ENCODE results near the gene COL11A2. TPM values are rescaled to one million over a fixed set of nuclear protein-coding genes. Genes with fewer than 3 reads are reported as not detected.

The COL11A2 gene
- total RNA-seq, 1 donor from 2014 or later = 0.53 TPM

GRCh38 chr6:33172688-33173534, 19.4 kb downstream of the COL11A2 start:
- no peak for DNase-seq (ENCODE audit: extremely low read depth, low read depth, low spot score)

- DNase-seq (ENCODE audit: extremely low read depth, low read depth, low spot score) = no peak
Observed at GRCh38 chr6:33171880-33172687, 20.2 kb downstream of the COL11A2 start.

GRCh38 chr6:33171016-33171879, 21.0 kb downstream of the COL11A2 start:
- DNase-seq (ENCODE audit: extremely low read depth, low read depth, low spot score) = no peak

- no peak for DNase-seq (ENCODE audit: extremely low read depth, low read depth, low spot score)
Observed at GRCh38 chr6:33170176-33171015, 21.9 kb downstream of the COL11A2 start.

GRCh38 chr6:33169291-33170175, 22.7 kb downstream of the COL11A2 start:
- no peak for DNase-seq (ENCODE audit: extremely low read depth, low read depth, low spot score)

- no peak for DNase-seq (ENCODE audit: extremely low read depth, low read depth, low spot score)
Observed at GRCh38 chr6:33168639-33169038, 23.6 kb downstream of the COL11A2 start.

GRCh38 chr6:33168284-33168601, 24.0 kb downstream of the COL11A2 start:
- DNase-seq (ENCODE audit: extremely low read depth, low read depth, low spot score) = no peak

- no peak for DNase-seq (ENCODE audit: extremely low read depth, low read depth, low spot score)
Observed at GRCh38 chr6:33167374-33168283, 24.6 kb downstream of the COL11A2 start.

- no peak for DNase-seq (ENCODE audit: extremely low read depth, low read depth, low spot score)
Observed at GRCh38 chr6:33166811-33167210, 25.5 kb downstream of the COL11A2 start.

- DNase-seq (ENCODE audit: extremely low read depth, low read depth, low spot score) = no peak
Observed at GRCh38 chr6:33166363-33166762, 25.9 kb downstream of the COL11A2 start.

- no peak for DNase-seq (ENCODE audit: extremely low read depth, low read depth, low spot score)
Observed at GRCh38 chr6:33165581-33166258, 26.5 kb downstream of the COL11A2 start.

GRCh38 chr6:33164665-33165373, 27.4 kb downstream of the COL11A2 start:
- no peak for DNase-seq (ENCODE audit: extremely low read depth, low read depth, low spot score)

- no peak for DNase-seq (ENCODE audit: extremely low read depth, low read depth, low spot score)
Observed at GRCh38 chr6:33164176-33164575, 28.1 kb downstream of the COL11A2 start.

- DNase-seq (ENCODE audit: extremely low read depth, low read depth, low spot score) = no peak
Observed at GRCh38 chr6:33163540-33163939, 28.7 kb downstream of the COL11A2 start.

- DNase-seq (ENCODE audit: extremely low read depth, low read depth, low spot score) = no peak
Observed at GRCh38 chr6:33161354-33162331, 30.6 kb downstream of the COL11A2 start.
